ENCODE results near the gene CDR2.

- TF ChIP-seq CTCF (IDR thresholded peaks at IDR 0.05; ENCODE audit: insufficient read depth, low read length): no peak
- no peak for TF ChIP-seq POLR2AphosphoS5 (IDR thresholded peaks at IDR 0.05; ENCODE audit: low read depth)
- TF ChIP-seq REST (IDR thresholded peaks at IDR 0.05; ENCODE audit: insufficient replicate concordance, low read depth): no peak
- TF ChIP-seq GABPA (IDR thresholded peaks at IDR 0.05; ENCODE audit: low read depth): no peak
Observed at GRCh38 chr16:22315979-22316378, 58.4 kb downstream of the CDR2 start.
